Prostate gland (tissue), 2 donors: Measurements from ENCODE around the gene FUBP3. TPM values are rescaled to one million over a fixed set of nuclear protein-coding genes. Genes with fewer than 3 reads are reported as not detected.

Experiments
- DNase-seq: peaks from one replicate; pipeline ENCODE4 v3.0.0-alpha.2; 2019; ENCODE audit warnings: low spot score
- H3K27ac ChIP-seq, 2 donors: fragments of 200-600 bp; sonication (generic); 2 replicates each; pipeline ENCODE4 v1.5.1; 2017 to 2019
- H3K27me3 ChIP-seq: fragments of 200-600 bp; sonication (generic); replicated peaks from 2 replicates; pipeline ENCODE4 v1.5.1; 2019; ENCODE audit not compliant: insufficient read depth
- H3K36me3 ChIP-seq, 2 donors: fragments of 200-600 bp; sonication (generic); 1 replicate in 1 of 2; 2 replicates in 1 of 2; pipeline versions ENCODE4 v1.5.1 to v1.8.1; 2017 to 2019
- H3K4me1 ChIP-seq: fragments of 200-600 bp; sonication (generic); replicated peaks from 2 replicates; pipeline ENCODE4 v1.5.1; 2019
- H3K4me3 ChIP-seq, 2 donors: fragments of 200-600 bp; sonication (generic); 2 replicates each; pipeline ENCODE4 v1.5.1; 2017 to 2019
- H3K9me3 ChIP-seq: fragments of 200-600 bp; sonication (generic); 2 replicates; pipeline ENCODE4 v1.5.1; 2017
- POLR2A ChIP-seq: fragments of 450-650 bp; IDR thresholded peaks from one replicate; pipeline ENCODE4 v1.6.1; 2016; ENCODE audit warnings: antibody characterized with exemption, mild to moderate bottlenecking
- POLR2AphosphoS5 ChIP-seq: sonication (generic); formaldehyde crosslinking; IDR thresholded peaks from one replicate; pipeline ENCODE4 v1.6.1; 2017; ENCODE audit warnings: antibody characterized with exemption
- WGBS: methylation state at CpG from one replicate; pipeline ENCODE4 v1.1.5; 2018; 5-methylcytosine and 5-hydroxymethylcytosine counted together
- intact Hi-C: fragments of 100-400 bp; cut with DNase I; formaldehyde crosslinking; loops from one replicate; pipeline ENCODE4 v1.14.2; 2022
- total RNA-seq, 2 donors: library from RNA; depleted of rRNA; stranded (reverse); fragments of >200 nt; gene quantifications; one replicate each; pipeline ENCODE4 v1.1.0, GENCODE V29; 2016
- TF ChIP-seq, protein P1 (sequence below), 4 experiments: fragments of 200-600 bp in 2 of 4; fragments of 450-650 bp in 2 of 4; sonication (generic) in 2 of 4; IDR thresholded peaks; 1 replicate in 3 of 4; 2 replicates in 1 of 4; pipeline ENCODE4 v1.5.1; 2016 to 2019; ENCODE audit warnings: antibody characterized with exemption in 4 of 4, mild to moderate bottlenecking in 2 of 4, moderate library complexity in 2 of 4

FUBP3 gene
- total RNA-seq, 2 donors from 2014 or later: 40.4 to 111 TPM

- Histone ChIP-seq H3K4me1 (peaks cover 10% of the 10 kb centered on the region), H3K9me3 (no peaks in the 10 kb centered on the region), H3K36me3 (no peaks in the 10 kb centered on the region), H3K27me3 (no peaks in the 10 kb centered on the region), H3K4me3 (no peak overlapping the region), H3K27ac (no peak overlapping the region)
- TF ChIP-seq POLR2AphosphoS5: no peak
- no peak for TF ChIP-seq POLR2A
- TF ChIP-seq, protein P1, sequence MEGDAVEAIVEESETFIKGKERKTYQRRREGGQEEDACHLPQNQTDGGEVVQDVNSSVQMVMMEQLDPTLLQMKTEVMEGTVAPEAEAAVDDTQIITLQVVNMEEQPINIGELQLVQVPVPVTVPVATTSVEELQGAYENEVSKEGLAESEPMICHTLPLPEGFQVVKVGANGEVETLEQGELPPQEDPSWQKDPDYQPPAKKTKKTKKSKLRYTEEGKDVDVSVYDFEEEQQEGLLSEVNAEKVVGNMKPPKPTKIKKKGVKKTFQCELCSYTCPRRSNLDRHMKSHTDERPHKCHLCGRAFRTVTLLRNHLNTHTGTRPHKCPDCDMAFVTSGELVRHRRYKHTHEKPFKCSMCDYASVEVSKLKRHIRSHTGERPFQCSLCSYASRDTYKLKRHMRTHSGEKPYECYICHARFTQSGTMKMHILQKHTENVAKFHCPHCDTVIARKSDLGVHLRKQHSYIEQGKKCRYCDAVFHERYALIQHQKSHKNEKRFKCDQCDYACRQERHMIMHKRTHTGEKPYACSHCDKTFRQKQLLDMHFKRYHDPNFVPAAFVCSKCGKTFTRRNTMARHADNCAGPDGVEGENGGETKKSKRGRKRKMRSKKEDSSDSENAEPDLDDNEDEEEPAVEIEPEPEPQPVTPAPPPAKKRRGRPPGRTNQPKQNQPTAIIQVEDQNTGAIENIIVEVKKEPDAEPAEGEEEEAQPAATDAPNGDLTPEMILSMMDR (IDR thresholded peaks at IDR 0.05): no peak
- intact Hi-C loops: no loop called here
- 64% methylated on average over 3 of the region's 3 CpGs for WGBS
- no peak for DNase-seq
These were observed 2.4 kb downstream of the FUBP3 start for GRCh38 chr9:130581766-130582165.

GRCh38 chr9:130583271-130583670 lies 3.9 kb downstream of the FUBP3 start:
- Histone ChIP-seq H3K9me3 (no peaks in the 10 kb centered on the region), H3K27ac (no peak overlapping the region), H3K4me1 (peaks cover 10% of the 10 kb centered on the region), H3K27me3 (no peaks in the 10 kb centered on the region), H3K4me3 (no peak overlapping the region), H3K36me3 (no peaks in the 10 kb centered on the region)
- no peak for DNase-seq
- 97% methylated on average over 4 of the region's 4 CpGs for WGBS
- TF ChIP-seq POLR2AphosphoS5: no peak
- TF ChIP-seq, protein P1 (IDR thresholded peaks at IDR 0.05): no peak
- intact Hi-C loops: no loop called here

DNA sequence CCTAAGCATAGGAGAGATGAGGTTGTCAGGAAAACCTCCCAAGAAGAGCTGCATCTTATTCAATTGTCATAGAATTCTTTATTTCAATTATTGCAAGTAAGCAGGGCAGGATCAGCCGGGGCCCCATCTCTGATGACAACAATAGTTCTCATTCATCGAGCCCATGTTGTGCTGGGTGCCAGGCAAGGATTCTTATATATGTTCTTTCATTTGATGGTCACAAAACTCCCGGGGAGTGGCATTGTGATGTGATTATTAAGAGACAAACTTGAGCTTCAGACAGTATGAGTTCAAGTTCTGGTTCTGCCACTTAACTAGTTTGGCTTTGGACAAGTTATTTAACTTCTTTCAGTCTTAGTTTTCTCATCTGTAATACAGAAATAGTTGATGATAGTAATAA lies 8.5 kb downstream of the FUBP3 start:
- no peaks in the 10 kb centered on the region for H3K27me3 ChIP-seq
- no peaks in the 10 kb centered on the region for H3K4me1 ChIP-seq
- no peaks in the 10 kb centered on the region for H3K36me3 ChIP-seq
- DNase-seq: no peak
- WGBS: 76% methylated on average over 3 of the region's 3 CpGs
- no peak overlapping the region for H3K4me3 ChIP-seq
- H3K9me3 ChIP-seq: no peaks in the 10 kb centered on the region
- intact Hi-C loops: no loop called here
- TF ChIP-seq, protein P1 (IDR thresholded peaks at IDR 0.05): no peak
- TF ChIP-seq POLR2AphosphoS5 (no peak), POLR2A (no peak)
- H3K27ac ChIP-seq: no peak overlapping the region

GRCh38 chr9:130588416-130588815 lies 9.0 kb downstream of the FUBP3 start:
- TF ChIP-seq, protein P1 (IDR thresholded peaks at IDR 0.05): no peak
- TF ChIP-seq POLR2A (no peak), POLR2AphosphoS5 (no peak)
- no peak overlapping the region for H3K27ac ChIP-seq
- H3K27me3 ChIP-seq: no peaks in the 10 kb centered on the region
- DNase-seq: no peak
- 69% methylated on average over 4 of the region's 4 CpGs for WGBS
- intact Hi-C loops: no loop called here
- no peaks in the 10 kb centered on the region for H3K9me3 ChIP-seq
- H3K4me1 ChIP-seq: no peaks in the 10 kb centered on the region
- no peak overlapping the region for H3K4me3 ChIP-seq
- no peaks in the 10 kb centered on the region for H3K36me3 ChIP-seq

- no peak for TF ChIP-seq POLR2A
- no peak for TF ChIP-seq POLR2AphosphoS5
- TF ChIP-seq, protein P1 (IDR thresholded peaks at IDR 0.05): no peak
- intact Hi-C loops: loop anchor here (10.0 kb wide), 1 partner anchor 75 kb away; the partner anchor contains the start of gene PRDM12
- H3K36me3 ChIP-seq: no peaks in the 10 kb centered on the region
- no peaks in the 10 kb centered on the region for H3K9me3 ChIP-seq
- H3K4me1 ChIP-seq: no peaks in the 10 kb centered on the region
- no peaks in the 10 kb centered on the region for H3K27me3 ChIP-seq
- no peak for DNase-seq
- no peak overlapping the region for H3K4me3 ChIP-seq
- H3K27ac ChIP-seq: no peak overlapping the region
- 91% methylated on average over 3 of the region's 3 CpGs for WGBS
These were observed 10.4 kb downstream of the FUBP3 start for GRCh38 chr9:130589754-130590153.
